Measurements from ENCODE around the gene PCCA. TPM values are rescaled to one million over a fixed set of nuclear protein-coding genes. Genes with fewer than 3 reads are reported as not detected.

PCCA gene
- total and polyA plus RNA-seq, 2 experiments from 2014 or later: 41.9 to 46.6 TPM

GRCh38 chr13:100275746-100276145 lies 186.9 kb downstream of the PCCA start (continued):
- TF ChIP-seq REST (IDR thresholded peaks at IDR 0.05; ENCODE audit: unreplicated experiment) (no peak), ZNF114 (CRISPR knock-in tag; IDR thresholded peaks at IDR 0.05) (no peak), ETS1 (IDR thresholded peaks at IDR 0.05) (no peak), EZH2 (IDR thresholded peaks at IDR 0.05; ENCODE audit: low read depth, unreplicated experiment) (no peak), CREB1 (CRISPR knock-in tag; IDR thresholded peaks at IDR 0.05; ENCODE audit: low read depth) (no peak), STAT1 (IDR thresholded peaks at IDR 0.05; ENCODE audit: unreplicated experiment) (no peak), POLR2AphosphoS5 (IDR thresholded peaks at IDR 0.05; ENCODE audit: low read depth) (no peak), ZNF331 (CRISPR knock-in tag; IDR thresholded peaks at IDR 0.05; ENCODE audit: low read depth) (no peak), NANOG (IDR thresholded peaks at IDR 0.05; ENCODE audit: borderline replicate concordance) (no peak), JUNB (IDR thresholded peaks at IDR 0.05; ENCODE audit: unreplicated experiment) (no peak), EZH2phosphoT487 (IDR thresholded peaks at IDR 0.05; ENCODE audit: unreplicated experiment) (no peak), CTCF (conservative IDR thresholded peaks at IDR 0.05; ENCODE audit: low read depth in 2 of 2) (no peak)

GRCh38 chr13:100280681-100281080 lies 191.8 kb downstream of the PCCA start:
- no peak overlapping the region for H2AFZ ChIP-seq
- Mint-ChIP-seq H3K27ac (no peak overlapping the region), H3K9me3 (peaks cover 7% of the 10 kb centered on the region), H3K36me3 (ENCODE audit: low read depth) (peaks cover 34% of the 10 kb centered on the region), H3K4me1 (peaks cover 11% of the 10 kb centered on the region; the same call in 2 of the 3 replicates), H3K27me3 (ENCODE audit: insufficient read depth, low read depth, poor library complexity) (peaks cover 3% of the 10 kb centered on the region), H3K4me3 (no peak overlapping the region)
- no peaks in the 10 kb centered on the region for H3K4me1 ChIP-seq (ENCODE audit: insufficient read depth)
- 0 out of 2 replicates have a peak, but pooled peaks cover 4% of the 10 kb centered on the region for H3K79me2 ChIP-seq (replicated peaks; ENCODE audit: insufficient read depth)
- no peak overlapping the region for H3K4me2 ChIP-seq
- no peak overlapping the region for H3K27ac ChIP-seq (ENCODE audit: low read depth)
- no peaks in the 10 kb centered on the region; the same call in 1 of the 2 replicates for H4K20me1 ChIP-seq (replicated peaks; ENCODE audit: insufficient read depth)
- H3F3A ChIP-seq (replicated peaks; ENCODE audit: low read depth): no peaks in the 10 kb centered on the region
- H3K36me3 ChIP-seq (ENCODE audit: insufficient read depth): peaks cover 3% of the 10 kb centered on the region; the same call in 1 of the 2 replicates
- ATAC-seq (no peak), DNase-seq (ENCODE audit: low spot score) (no peak)
- H3K27me3 ChIP-seq (ENCODE audit: insufficient read depth): no peaks in the 10 kb centered on the region
- H3K4me3 ChIP-seq: no peak overlapping the region
- no peaks in the 10 kb centered on the region for H3K9me2 ChIP-seq (ENCODE audit: insufficient read depth)
- no peak for TF ChIP-seq REST (IDR thresholded peaks at IDR 0.05; ENCODE audit: unreplicated experiment)
- TF ChIP-seq STAT1 (IDR thresholded peaks at IDR 0.05; ENCODE audit: unreplicated experiment): no peak

All from GM23338 (cell line).